Left lung (tissue), 10 donors: ENCODE measurements around the gene STING1. TPM values are rescaled to one million over a fixed set of nuclear protein-coding genes. Genes with fewer than 3 reads are reported as not detected.

Experiments
- ATAC-seq: fragments of 200-7000 bp; cut with Tn5 transposase; one replicate; pipeline ENCODE4 v1.9.1; 2020; ENCODE audit warnings: moderate library complexity
- DNase-seq, 4 donors: peaks; one replicate each; pipeline ENCODE4 v3.0.0-alpha.2; 2013 to 2020
- H3K27ac ChIP-seq, 2 donors: fragments of 200-600 bp; sonication (generic) in 1 of 2; one replicate each; pipeline versions ENCODE4 v1.5.0 to v1.8.0; 2020 to 2021
- H3K27me3 ChIP-seq, 2 donors: fragments of 200-600 bp; sonication (generic) in 1 of 2; one replicate each; pipeline versions ENCODE4 v1.5.0 to v1.8.0; 2020 to 2021
- H3K36me3 ChIP-seq, 2 donors: fragments of 200-600 bp; sonication (generic) in 1 of 2; one replicate each; pipeline versions ENCODE4 v1.5.0 to v1.8.0; 2020 to 2021
- H3K4me1 ChIP-seq, 2 donors: fragments of 200-600 bp; one replicate each; pipeline ENCODE4 v1.8.0; 2021
- H3K4me3 ChIP-seq, 2 donors: fragments of 200-600 bp; sonication (generic) in 1 of 2; one replicate each; pipeline versions ENCODE4 v1.5.0 to v1.8.0; 2020 to 2021; ENCODE audit warnings: mild to moderate bottlenecking in 1 of 2
- H3K9me3 ChIP-seq, 2 donors: fragments of 200-600 bp; sonication (generic) in 1 of 2; one replicate each; pipeline versions ENCODE4 v1.5.0 to v1.8.0; 2020 to 2021
- CTCF ChIP-seq, 2 donors: fragments of 200-600 bp; sonication (generic) in 1 of 2; IDR thresholded peaks; one replicate each; pipeline versions ENCODE4 v1.5.0 to v1.8.0; 2021; ENCODE audit warnings: antibody characterized with exemption in 2 of 2
- intact Hi-C, 2 donors: fragments of 100-400 bp; cut with DNase I; formaldehyde crosslinking; loops; one replicate each; pipeline versions ENCODE4 v1.11.2 to v1.14.2; 2022
- polyA plus RNA-seq, 6 donors: library from polyadenylated mRNA; unstranded; fragments of 120-200 nt; gene quantifications; one replicate each; pipeline ENCODE4 v1.2.1, GENCODE V29; 2013; ENCODE audit not compliant: insufficient read length in 6 of 6
- total RNA-seq, 2 donors: library from RNA; stranded (reverse); fragmentation: NEBNext Ultra II Directional; extraction: Animal tissue kit (Norgen Biotek cat#: 25700); gene quantifications; one replicate each; pipeline ENCODE4 v1.2.1, GENCODE V29; 2021
- donor health status: DM: no; HTN: yes; CAD: no.
- donor health status: DM: no; HTN: no; CAD: no.

The STING1 gene
- total and polyA plus RNA-seq, 8 donors, result 64.3 to 105 (median 70.4) TPM

GRCh38 chr5:139472386-139473030 is 10.1 kb downstream of the STING1 start:
- no peak for TF ChIP-seq CTCF (IDR thresholded peaks at IDR 0.05)
- peaks cover 15 to 92% of the 10 kb centered on the region in 2 donors for H3K4me1 ChIP-seq
- no peaks in the 10 kb centered on the region for H3K9me3 ChIP-seq
- H3K27me3 ChIP-seq, result no peaks in the 10 kb centered on the region
- DNase-seq, result no peak
- intact Hi-C loops, result no loop called here
- peaks cover 0 to 26% of the 10 kb centered on the region in 2 donors for H3K36me3 ChIP-seq
- ATAC-seq, result no peak
- H3K27ac ChIP-seq, result peak overlapping the region; percentile 56 to 70
- H3K4me3 ChIP-seq, result no peak overlapping the region

DNA sequence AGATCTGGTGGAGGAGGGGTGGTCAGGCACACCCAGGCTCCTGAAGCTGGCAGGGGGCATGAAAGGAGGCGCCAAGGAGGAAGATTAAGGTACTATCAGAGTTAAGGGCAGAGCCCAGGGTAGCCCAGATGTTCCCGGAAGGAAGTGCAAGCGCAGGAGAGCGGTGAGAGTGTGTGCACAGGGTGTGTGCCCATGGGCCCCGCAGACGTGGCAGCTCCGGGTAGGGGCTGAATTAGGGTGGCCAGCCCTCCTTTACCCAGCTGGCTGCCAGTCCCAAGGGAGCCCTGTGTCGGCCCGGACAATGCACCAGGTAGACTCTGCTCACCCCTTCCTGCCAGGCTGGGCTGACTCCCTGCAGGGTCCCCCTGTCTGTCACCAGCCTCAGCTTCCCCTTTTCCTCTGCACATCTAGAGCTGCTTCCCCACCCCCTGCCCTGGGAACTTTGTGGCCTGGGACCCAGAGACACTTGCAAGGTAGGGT is 11.7 kb downstream of the STING1 start, which contains the start of gene SMIM33:
Gene SMIM33 (plus strand): TSS at position 184 of the 480 bp plus-strand sequence. CDS start 118 bp downstream, at position 302.
- peak; percentile 11 for ATAC-seq
- peaks cover 15 to 80% of the 10 kb centered on the region in 2 donors for H3K4me1 ChIP-seq
- peak within 1 kb of the TSS in 1 of 2 donors; percentile 69 for H3K27ac ChIP-seq
- DNase-seq, result peak in 1 of 4 donors; percentile 81
- no peaks in the 10 kb centered on the region for H3K27me3 ChIP-seq
- no peak for TF ChIP-seq CTCF (IDR thresholded peaks at IDR 0.05)
- no peak within 1 kb of the TSS for H3K4me3 ChIP-seq
- peaks cover 0 to 9% of the 10 kb centered on the region in 2 donors for H3K36me3 ChIP-seq
- H3K9me3 ChIP-seq, result no peaks in the 10 kb centered on the region
- intact Hi-C loops, result no loop called here

GRCh38 chr5:139468421-139468931 is 14.1 kb downstream of the STING1 start:
- intact Hi-C loops, result no loop called here
- H3K36me3 ChIP-seq, result no peaks in the 10 kb centered on the region
- DNase-seq (peak in 1 of 4 donors; percentile 47), ATAC-seq (peak; percentile 57)
- H3K27me3 ChIP-seq, result no peaks in the 10 kb centered on the region
- peak overlapping the region in 1 of 2 donors; percentile 57 for H3K27ac ChIP-seq
- H3K4me3 ChIP-seq, result no peak overlapping the region
- no peak for TF ChIP-seq CTCF (IDR thresholded peaks at IDR 0.05)
- no peaks in the 10 kb centered on the region for H3K9me3 ChIP-seq
- H3K4me1 ChIP-seq, result peaks cover 0 to 56% of the 10 kb centered on the region in 2 donors

GRCh38 chr5:139462586-139463276 is 19.8 kb downstream of the STING1 start, which contains the start of gene ECSCR:
ECSCR (minus strand) TSS chr5:139462743; CDS start chr5:139462670, 73 bp downstream.
- Histone ChIP-seq H3K9me3 (no peaks in the 10 kb centered on the region), H3K27ac (peak within 1 kb of the TSS; percentile 42 to 79), H3K4me3 (peak within 1 kb of the TSS in 1 of 2 donors; percentile 42), H3K4me1 (peaks cover 0 to 26% of the 10 kb centered on the region in 2 donors), H3K27me3 (no peaks in the 10 kb centered on the region), H3K36me3 (no peaks in the 10 kb centered on the region)
- TF ChIP-seq CTCF (IDR thresholded peaks at IDR 0.05), result no peak
- DNase-seq (peak in 1 of 4 donors; percentile 20), ATAC-seq (peak; percentile 50)
- intact Hi-C loops, result no loop called here

GRCh38 chr5:139461698-139462097 is 20.9 kb downstream of the STING1 start:
- ATAC-seq (peak; percentile 51), DNase-seq (peak in 1 of 4 donors; percentile 13)
- intact Hi-C loops, result no loop called here
- Histone ChIP-seq H3K36me3 (no peaks in the 10 kb centered on the region), H3K4me1 (peaks cover 0 to 29% of the 10 kb centered on the region in 2 donors), H3K4me3 (peak overlapping the region in 1 of 2 donors; percentile 42), H3K27ac (peak overlapping the region; percentile 42 to 79), H3K9me3 (no peaks in the 10 kb centered on the region), H3K27me3 (no peaks in the 10 kb centered on the region)
- TF ChIP-seq CTCF (IDR thresholded peaks at IDR 0.05), result no peak
